HepG2 (cell line): ENCODE measurements around the gene NLE1. TPM values are rescaled to one million over a fixed set of nuclear protein-coding genes. Genes with fewer than 3 reads are reported as not detected.
A peak's percentile ranks its signal among the peaks of the same experiment; 100 is the strongest.

Experiments
- ATAC-seq: fragments of 200-7000 bp; cut with Tn5 transposase; 3 replicates; pipeline ENCODE4 v1.9.1; 2020; ENCODE audit warnings: mild to moderate bottlenecking, moderate library complexity
- BruUV-seq: library from RNA; stranded (reverse); fragments of 400-500 nt; replicated peaks from 2 replicates; lab custom pipeline; 2021; lab: Mats Ljungman, UMichigan
- CTCF ChIA-PET: fragments of 300-600 bp; formaldehyde crosslinking; extraction: SDS; loops from one replicate; lab custom pipeline; 2021; ENCODE audit warnings: low total read pairs, inconsistent platforms, low intra/inter-chr PET ratio; lab: Yijun Ruan, JAX
- POLR2A ChIA-PET: fragments of 350-600 bp; sonication (Branson Sonifier 250); formaldehyde crosslinking; loops from one replicate; lab custom pipeline; 2020; ENCODE audit warnings: antibody characterized with exemption, inconsistent platforms; lab: Yijun Ruan, JAX
- DNase-seq: peaks from one replicate; pipeline ENCODE4 v3.0.0-alpha.2; 2015; ENCODE audit warnings: low spot score
- FAIRE-seq: peaks from 3 replicates; lab custom pipeline; 2011; peaks lifted over from hg19 to GRCh38; lab: Jason Lieb, UNC
- H2AFZ ChIP-seq: one replicate; pipeline ENCODE4 v1.6.1; 2011; ENCODE audit warnings: low read length, inconsistent platforms
- H3K27ac ChIP-seq: fragments of 300-600 bp; 3 replicates; pipeline ENCODE4 v1.8.0; 2011; ENCODE audit warnings: mixed run types, mild to moderate bottlenecking, mixed read lengths, low read length, inconsistent platforms; ENCODE audit not compliant: insufficient read depth; ENCODE audit errors: extremely low read length
- H3K27me3 ChIP-seq, 2 experiments: fragments of 200-600 bp in 1 of 2; 2 replicates in 1 of 2; 3 replicates in 1 of 2; pipeline versions ENCODE4 v1.6.0 to v1.8.0; 2011; ENCODE audit warnings: low read length in 2 of 2, mild to moderate bottlenecking in 2 of 2, moderate library complexity in 2 of 2, inconsistent platforms in 1 of 2; ENCODE audit not compliant: insufficient read depth in 2 of 2, control insufficient read depth in 1 of 2
- H3K36me3 ChIP-seq, 2 experiments: fragments of 200-600 bp in 1 of 2; replicated peaks in 1 of 2; 2 replicates in 1 of 2; 3 replicates in 1 of 2; pipeline versions ENCODE4 v1.5.1 to v1.8.0; 2011; ENCODE audit warnings: low read length in 2 of 2, inconsistent platforms in 1 of 2; ENCODE audit not compliant: insufficient read depth in 2 of 2, control insufficient read depth in 1 of 2
- H3K4me1 ChIP-seq: 2 replicates; pipeline ENCODE4 v1.5.1; 2012; ENCODE audit warnings: low read length, inconsistent platforms; ENCODE audit not compliant: insufficient read depth
- H3K4me2 ChIP-seq: 2 replicates; pipeline ENCODE4 v1.6.0; 2011; ENCODE audit warnings: low read depth, low read length, inconsistent platforms
- H3K4me3 ChIP-seq, 3 experiments: fragments of 200-600 bp in 1 of 3; sonication (generic), shearing (Covaris generic) in 1 of 3; replicated peaks in 1 of 3; 2 replicates each; pipeline ENCODE4 v1.5.1; 2011 to 2016; ENCODE audit warnings: low read length in 3 of 3, inconsistent platforms in 2 of 3, low read depth in 2 of 3, mild to moderate bottlenecking in 2 of 3, control low read depth in 1 of 3, mixed read lengths in 1 of 3; ENCODE audit not compliant: insufficient read depth in 1 of 3
- H3K79me2 ChIP-seq: one replicate; pipeline ENCODE4 v1.6.1; 2011; ENCODE audit warnings: low read length, inconsistent platforms; ENCODE audit not compliant: insufficient read depth
- H3K9ac ChIP-seq: 2 replicates; pipeline ENCODE4 v1.6.0; 2011; ENCODE audit warnings: mild to moderate bottlenecking, low read depth, low read length, inconsistent platforms; ENCODE audit not compliant: insufficient read depth
- H3K9me3 ChIP-seq: 2 replicates; pipeline ENCODE4 v1.5.1; 2012; ENCODE audit warnings: mild to moderate bottlenecking, low read length
- H4K20me1 ChIP-seq: 2 replicates; pipeline ENCODE4 v1.6.0; 2011; ENCODE audit warnings: inconsistent platforms, mild to moderate bottlenecking, low read length, moderate library complexity; ENCODE audit not compliant: insufficient read depth
- FOXK2 ChIP-seq: fragments of 450-650 bp; IDR thresholded peaks from 2 replicates; pipeline ENCODE4 v1.6.1; 2016
- JUN ChIP-seq: sonication (generic); formaldehyde crosslinking; IDR thresholded peaks from 2 replicates; pipeline ENCODE4 v1.4.0; 2020; ENCODE audit warnings: mild to moderate bottlenecking, missing genetic modification reagents
- KLF9 ChIP-seq: IDR thresholded peaks from 2 replicates; pipeline ENCODE4 v1.6.1; 2016; ENCODE audit warnings: low read depth
- NCOA1 ChIP-seq: sonication (generic); formaldehyde crosslinking; IDR thresholded peaks from 2 replicates; pipeline ENCODE4 v1.9.0; 2021; ENCODE audit warnings: missing genetic modification reagents
- NFIC ChIP-seq: IDR thresholded peaks from 2 replicates; pipeline ENCODE4 v1.6.1; 2012; ENCODE audit warnings: mild to moderate bottlenecking, low read length, inconsistent platforms
- POLR2A ChIP-seq, 2 experiments: IDR thresholded peaks; 2 replicates each; pipeline ENCODE4 v1.6.1; 2011; ENCODE audit warnings: low read depth in 2 of 2, low read length in 2 of 2, mild to moderate bottlenecking in 1 of 2, moderate library complexity in 1 of 2; ENCODE audit not compliant: insufficient read depth in 1 of 2
- SNAPC2 ChIP-seq: sonication (generic); formaldehyde crosslinking; IDR thresholded peaks from 2 replicates; pipeline ENCODE4 v1.8.1; 2022; ENCODE audit warnings: mild to moderate bottlenecking, missing genetic modification reagents
- ZBTB38 ChIP-seq: sonication (generic); formaldehyde crosslinking; IDR thresholded peaks from 2 replicates; pipeline ENCODE4 v1.5.1; 2020; ENCODE audit warnings: mild to moderate bottlenecking, missing genetic modification reagents
- ZMYM2 ChIP-seq: sonication (generic); formaldehyde crosslinking; IDR thresholded peaks from 2 replicates; pipeline ENCODE4 v1.8.0; 2022; ENCODE audit warnings: mild to moderate bottlenecking, missing genetic modification reagents
- ZNF317 ChIP-seq: sonication (generic); formaldehyde crosslinking; IDR thresholded peaks from 2 replicates; pipeline ENCODE4 v1.5.0; 2020; ENCODE audit warnings: mild to moderate bottlenecking, missing genetic modification reagents
- ZNF33A ChIP-seq: sonication (generic); formaldehyde crosslinking; IDR thresholded peaks from 2 replicates; pipeline ENCODE4 v1.5.1; 2020; ENCODE audit warnings: missing genetic modification reagents, mild to moderate bottlenecking, moderate library complexity, borderline replicate concordance
- ZNF501 ChIP-seq: sonication (generic); formaldehyde crosslinking; IDR thresholded peaks from 2 replicates; pipeline ENCODE4 v1.5.1; 2020; ENCODE audit warnings: mild to moderate bottlenecking, moderate library complexity, missing genetic modification reagents
- ZNF556 ChIP-seq: sonication (generic); formaldehyde crosslinking; IDR thresholded peaks from 2 replicates; pipeline ENCODE4 v1.4.0; 2020; ENCODE audit warnings: mild to moderate bottlenecking, missing genetic modification reagents, borderline replicate concordance
- ZSCAN29 ChIP-seq: sonication (generic); formaldehyde crosslinking; conservative IDR thresholded peaks from 2 replicates; pipeline ENCODE4 v1.4.0; 2020; ENCODE audit warnings: mild to moderate bottlenecking, missing genetic modification reagents
- WGBS: methylation state at CpG from one replicate; pipeline ENCODE4 v1.1.6; 2017; ENCODE audit warnings: low lambda C conversion rate; 5-methylcytosine and 5-hydroxymethylcytosine counted together
- in situ Hi-C: cut with HindIII; loops from 2 replicates; pipeline ENCODE4 v1.10.0; 2017; ENCODE audit warnings: low pct_unique_long_range_greater_than_20kb; ENCODE audit not compliant: extremely low pct_ligation_motif_present
- intact Hi-C: fragments of 100-400 bp; cut with micrococcal nuclease; formaldehyde crosslinking; loops from one replicate; pipeline ENCODE4 v1.10.0; 2022; ENCODE audit not compliant: unreplicated experiment
- polyA plus RNA-seq, 8 experiments: library from polyadenylated mRNA; depleted of rRNA in 3 of 8; stranded (reverse) in 7 of 8; unstranded in 1 of 8; fragments of >200 nt; fragmentation: Illumina TruSeq in 4 of 8; extraction: Trizol in 4 of 8; gene quantifications; 2 replicates each; pipeline versions ENCODE4 v1.2.1 to v1.2.3, GENCODE V29; 2011 to 2016; ENCODE audit warnings: low read depth in 4 of 8, missing spikeins in 1 of 8, mixed read lengths in 1 of 8; ENCODE audit not compliant: insufficient read depth in 1 of 8
- total RNA-seq, 5 experiments: library from RNA; depleted of rRNA; stranded (reverse); fragments of >200 nt; fragmentation: Illumina TruSeq; extraction: Trizol; gene quantifications; 2 replicates each; pipeline ENCODE4 v1.2.3, GENCODE V29; 2016; ENCODE audit warnings: low read depth in 1 of 5
- TF ChIP-seq, protein P1 (sequence below): sonication (generic); formaldehyde crosslinking; IDR thresholded peaks from 2 replicates; pipeline ENCODE4 v1.4.0; 2020; ENCODE audit warnings: mild to moderate bottlenecking, missing genetic modification reagents
- TF ChIP-seq, protein P2 (sequence below): sonication (generic); formaldehyde crosslinking; IDR thresholded peaks from 2 replicates; pipeline ENCODE4 v1.4.0; 2020; ENCODE audit warnings: mild to moderate bottlenecking, missing genetic modification reagents
- TF ChIP-seq, protein P3 (sequence below): sonication (generic); formaldehyde crosslinking; IDR thresholded peaks from 2 replicates; pipeline ENCODE4 v1.5.0; 2020; ENCODE audit warnings: missing genetic modification reagents, mild to moderate bottlenecking, borderline replicate concordance

The NLE1 gene
- total and polyA plus RNA-seq, 2 of the 13 experiments (the other 11 are each of a cell fraction or from before 2014, with no cell fraction given): 20.3 to 34.5 TPM

GRCh38 chr17:35089586-35090296 lies 52.4 kb downstream of the NLE1 start:
- no peaks in the 10 kb centered on the region for H3K9me3 ChIP-seq
- ChIA-PET POLR2A (interaction anchor here (0.6 to 2.5 kb wide), 8 partner anchors 10 to 109 kb away, joined by 3 to 20 read pairs (median 5); partner anchors contain the start of genes LIG3 and RFFL), CTCF (interaction anchor here (1.2 to 3.0 kb wide), 3 partner anchors 30 to 92 kb away, joined by 4 to 21 read pairs (median 8); partner anchors contain the start of genes NLE1 and RAD51D)
- no peaks in the 10 kb centered on the region for H3K36me3 ChIP-seq
- peak overlapping the region; percentile 44 to 68 (median 61); a peak in 5 of 6 replicates for H3K4me3 ChIP-seq
- peak; percentile 57 for ATAC-seq
- intact Hi-C loops (loop anchor here (1.0 to 5.0 kb wide), 4 partner anchors 29 to 91 kb away; partner anchors contain the start of gene RAD51D), in situ Hi-C loops (no loop called here)
- WGBS: 56% methylated on average over 19 of the region's 22 CpGs
- peaks cover 42% of the 10 kb centered on the region for H3K4me1 ChIP-seq
- H3K79me2 ChIP-seq: peaks cover 36% of the 10 kb centered on the region
- peak; percentile 54 for FAIRE-seq
- no peaks in the 10 kb centered on the region for H4K20me1 ChIP-seq
- H3K9ac ChIP-seq: peak overlapping the region; percentile 77
- peak overlapping the region; percentile 77 for H3K27ac ChIP-seq
- no peaks in the 10 kb centered on the region for H3K27me3 ChIP-seq
- H2AFZ ChIP-seq: peak overlapping the region; percentile 91
- DNase-seq: peak; percentile 52
- BruUV-seq: no TSS peak
- H3K4me2 ChIP-seq: peak overlapping the region; percentile 82
- TF ChIP-seq NCOA1 (CRISPR knock-in tag) (no peak), FOXK2 (no peak), ZNF556 (CRISPR knock-in tag) (0 out of 2 replicates have a peak, but pooled peaks have one; percentile 23), KLF9 (no peak), ZNF501 (peak; percentile 39; the same call in 1 of the 2 replicates), ZNF317 (CRISPR knock-in tag) (0 out of 2 replicates have a peak, but pooled peaks have one; percentile 54), NFIC (no peak), ZSCAN29 (CRISPR knock-in tag) (no peak), SNAPC2 (CRISPR knock-in tag) (0 out of 2 replicates have a peak, but pooled peaks have one; percentile 39), JUN (no peak), ZBTB38 (peak; percentile 60), ZNF33A (CRISPR knock-in tag) (no peak), ZMYM2 (no peak), POLR2A (IDR thresholded peaks at IDR 0.05; ENCODE audit: insufficient read depth in 1 of 2, low read depth in 2 of 2, low read length in 2 of 2) (peak; percentile 5 to 47; a peak in 3 of 4 replicates)
- TF ChIP-seq, protein P1, sequence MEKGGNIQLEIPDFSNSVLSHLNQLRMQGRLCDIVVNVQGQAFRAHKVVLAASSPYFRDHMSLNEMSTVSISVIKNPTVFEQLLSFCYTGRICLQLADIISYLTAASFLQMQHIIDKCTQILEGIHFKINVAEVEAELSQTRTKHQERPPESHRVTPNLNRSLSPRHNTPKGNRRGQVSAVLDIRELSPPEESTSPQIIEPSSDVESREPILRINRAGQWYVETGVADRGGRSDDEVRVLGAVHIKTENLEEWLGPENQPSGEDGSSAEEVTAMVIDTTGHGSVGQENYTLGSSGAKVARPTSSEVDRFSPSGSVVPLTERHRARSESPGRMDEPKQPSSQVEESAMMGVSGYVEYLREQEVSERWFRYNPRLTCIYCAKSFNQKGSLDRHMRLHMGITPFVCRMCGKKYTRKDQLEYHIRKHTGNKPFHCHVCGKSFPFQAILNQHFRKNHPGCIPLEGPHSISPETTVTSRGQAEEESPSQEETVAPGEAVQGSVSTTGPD (CRISPR knock-in tag): no peak
- TF ChIP-seq, protein P2, sequence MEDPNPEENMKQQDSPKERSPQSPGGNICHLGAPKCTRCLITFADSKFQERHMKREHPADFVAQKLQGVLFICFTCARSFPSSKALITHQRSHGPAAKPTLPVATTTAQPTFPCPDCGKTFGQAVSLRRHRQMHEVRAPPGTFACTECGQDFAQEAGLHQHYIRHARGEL (CRISPR knock-in tag): no peak
- TF ChIP-seq, protein P3, sequence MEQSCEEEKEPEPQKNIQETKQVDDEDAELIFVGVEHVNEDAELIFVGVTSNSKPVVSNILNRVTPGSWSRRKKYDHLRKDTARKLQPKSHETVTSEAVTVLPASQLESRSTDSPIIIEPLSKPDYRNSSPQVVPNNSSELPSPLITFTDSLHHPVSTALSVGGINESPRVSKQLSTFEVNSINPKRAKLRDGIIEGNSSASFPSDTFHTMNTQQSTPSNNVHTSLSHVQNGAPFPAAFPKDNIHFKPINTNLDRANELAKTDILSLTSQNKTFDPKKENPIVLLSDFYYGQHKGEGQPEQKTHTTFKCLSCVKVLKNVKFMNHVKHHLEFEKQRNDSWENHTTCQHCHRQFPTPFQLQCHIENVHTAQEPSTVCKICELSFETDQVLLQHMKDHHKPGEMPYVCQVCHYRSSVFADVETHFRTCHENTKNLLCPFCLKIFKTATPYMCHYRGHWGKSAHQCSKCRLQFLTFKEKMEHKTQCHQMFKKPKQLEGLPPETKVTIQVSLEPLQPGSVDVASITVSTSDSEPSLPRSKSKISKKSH (CRISPR knock-in tag): no peak
